HG02840 (cell line): ENCODE data around the gene ARHGAP31.
A peak's percentile ranks its signal among the peaks of the same experiment; 100 is the strongest.
"Not testable (repeated sequence)": the region's sequence is repeated elsewhere in the genome, so short reads cannot be mapped to it uniquely, and the experiment has no call there.

Experiments
- ATAC-seq: cut with Tn5 transposase; IDR thresholded peaks from one replicate; pipeline ENCODE4 v1.9.1; 2021; ENCODE audit warnings: mild to moderate bottlenecking, moderate library complexity, moderate number of reproducible peaks; ENCODE audit not compliant: unreplicated experiment, low FRiP score

The ARHGAP31 gene

GRCh38 chr3:119318876-119319275 is 24.7 kb downstream of the ARHGAP31 start:
- ATAC-seq, result no peak

- no peak for ATAC-seq
These were observed 25.1 kb downstream of the ARHGAP31 start for GRCh38 chr3:119319311-119319710.

GRCh38 chr3:119320785-119321184 is 26.6 kb downstream of the ARHGAP31 start:
- ATAC-seq, result not testable (repeated sequence)

GRCh38 chr3:119322021-119322834 is 28.0 kb downstream of the ARHGAP31 start:
- peak; percentile 23 for ATAC-seq

- peak; percentile 84 for ATAC-seq
These were observed 28.9 kb downstream of the ARHGAP31 start for GRCh38 chr3:119322835-119323722.

GRCh38 chr3:119323723-119324085 is 29.5 kb downstream of the ARHGAP31 start:
- no peak for ATAC-seq

- ATAC-seq, result no peak
These were observed 30.7 kb downstream of the ARHGAP31 start for GRCh38 chr3:119324899-119325298.

- ATAC-seq, result no peak
These were observed 32.8 kb downstream of the ARHGAP31 start for GRCh38 chr3:119326976-119327375.

GRCh38 chr3:119329551-119329950 is 35.4 kb downstream of the ARHGAP31 start:
- ATAC-seq, result no peak

GRCh38 chr3:119330181-119330580 is 36.0 kb downstream of the ARHGAP31 start:
- no peak for ATAC-seq

GRCh38 chr3:119330858-119331257 is 36.7 kb downstream of the ARHGAP31 start:
- no peak for ATAC-seq

- ATAC-seq, result no peak
These were observed 37.5 kb downstream of the ARHGAP31 start for GRCh38 chr3:119331661-119332060.

- ATAC-seq, result no peak
These were observed 39.8 kb downstream of the ARHGAP31 start for GRCh38 chr3:119333773-119334509.

GRCh38 chr3:119336823-119337222 is 42.6 kb downstream of the ARHGAP31 start:
- ATAC-seq, result no peak

GRCh38 chr3:119337407-119337806 is 43.2 kb downstream of the ARHGAP31 start:
- not testable (repeated sequence) for ATAC-seq

- no peak for ATAC-seq
These were observed 44.6 kb downstream of the ARHGAP31 start for GRCh38 chr3:119338754-119339153.

GRCh38 chr3:119340014-119340413 is 45.8 kb downstream of the ARHGAP31 start:
- ATAC-seq, result no peak

GRCh38 chr3:119340446-119340845 is 46.3 kb downstream of the ARHGAP31 start:
- no peak for ATAC-seq

GRCh38 chr3:119342176-119342575 is 48.0 kb downstream of the ARHGAP31 start:
- no peak for ATAC-seq

- ATAC-seq, result no peak
These were observed 49.5 kb downstream of the ARHGAP31 start for GRCh38 chr3:119343719-119344118.

- no peak for ATAC-seq
These were observed 51.9 kb downstream of the ARHGAP31 start for GRCh38 chr3:119346076-119346496.
